GM19240 (cell line): Measurements from ENCODE around the gene FSCB.
"Not testable (repeated sequence)": the region's sequence is repeated elsewhere in the genome, so short reads cannot be mapped to it uniquely, and the experiment has no call there.

ENCODE experiments used
- DNase-seq: peaks from one replicate; pipeline ENCODE4 v3.0.0; 2011; ENCODE audit warnings: low spot score; ENCODE audit not compliant: insufficient read length

FSCB gene, protein sequence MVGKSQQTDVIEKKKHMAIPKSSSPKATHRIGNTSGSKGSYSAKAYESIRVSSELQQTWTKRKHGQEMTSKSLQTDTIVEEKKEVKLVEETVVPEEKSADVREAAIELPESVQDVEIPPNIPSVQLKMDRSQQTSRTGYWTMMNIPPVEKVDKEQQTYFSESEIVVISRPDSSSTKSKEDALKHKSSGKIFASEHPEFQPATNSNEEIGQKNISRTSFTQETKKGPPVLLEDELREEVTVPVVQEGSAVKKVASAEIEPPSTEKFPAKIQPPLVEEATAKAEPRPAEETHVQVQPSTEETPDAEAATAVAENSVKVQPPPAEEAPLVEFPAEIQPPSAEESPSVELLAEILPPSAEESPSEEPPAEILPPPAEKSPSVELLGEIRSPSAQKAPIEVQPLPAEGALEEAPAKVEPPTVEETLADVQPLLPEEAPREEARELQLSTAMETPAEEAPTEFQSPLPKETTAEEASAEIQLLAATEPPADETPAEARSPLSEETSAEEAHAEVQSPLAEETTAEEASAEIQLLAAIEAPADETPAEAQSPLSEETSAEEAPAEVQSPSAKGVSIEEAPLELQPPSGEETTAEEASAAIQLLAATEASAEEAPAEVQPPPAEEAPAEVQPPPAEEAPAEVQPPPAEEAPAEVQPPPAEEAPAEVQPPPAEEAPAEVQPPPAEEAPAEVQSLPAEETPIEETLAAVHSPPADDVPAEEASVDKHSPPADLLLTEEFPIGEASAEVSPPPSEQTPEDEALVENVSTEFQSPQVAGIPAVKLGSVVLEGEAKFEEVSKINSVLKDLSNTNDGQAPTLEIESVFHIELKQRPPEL

DNA sequence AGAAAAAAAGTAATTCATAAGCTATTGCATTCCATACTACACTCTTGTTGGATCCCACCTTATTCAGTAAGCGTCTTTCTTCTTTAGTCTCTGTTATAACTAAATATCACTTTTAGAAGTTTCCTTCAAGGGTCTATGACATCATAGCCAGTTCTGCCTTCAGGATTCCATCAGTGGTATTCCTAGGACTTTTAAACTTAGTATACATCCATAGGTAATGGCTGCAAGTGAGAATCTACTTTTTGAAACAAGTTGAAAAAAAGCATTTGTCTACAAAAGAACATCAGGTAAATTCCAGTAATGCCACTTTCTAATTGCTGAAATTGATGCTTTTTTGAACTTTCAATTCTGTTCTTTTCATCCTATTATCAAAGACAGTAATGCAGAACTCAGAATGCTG is at the start of gene FSCB:
FSCB (minus strand) TSS at position 101 of the 400 bp plus-strand sequence. CDS start 296 bp downstream, outside the sequence.
- no peak for DNase-seq

GRCh38 chr14:44531658-44532057 is 24.6 kb upstream of the FSCB start:
- DNase-seq: no peak

DNA sequence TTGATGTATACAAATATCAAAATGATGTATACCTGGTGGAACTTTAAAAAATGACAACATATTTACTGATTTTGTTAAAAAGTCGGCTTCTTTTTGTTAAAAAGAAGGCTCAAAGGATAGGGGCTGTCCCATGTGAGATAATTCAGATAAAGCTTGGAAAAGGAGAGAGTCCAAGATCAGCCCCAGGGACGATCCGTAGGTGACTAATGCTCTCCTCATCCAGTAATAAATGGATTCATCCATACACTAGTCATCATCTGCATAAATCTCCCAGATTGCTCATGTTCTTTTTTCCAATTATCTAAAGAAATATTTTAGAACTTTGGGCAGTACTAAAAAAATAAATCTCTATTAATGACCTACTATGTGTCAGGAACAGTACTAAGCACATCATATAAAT is 23.4 kb upstream of the FSCB start:
- no peak for DNase-seq

DNA sequence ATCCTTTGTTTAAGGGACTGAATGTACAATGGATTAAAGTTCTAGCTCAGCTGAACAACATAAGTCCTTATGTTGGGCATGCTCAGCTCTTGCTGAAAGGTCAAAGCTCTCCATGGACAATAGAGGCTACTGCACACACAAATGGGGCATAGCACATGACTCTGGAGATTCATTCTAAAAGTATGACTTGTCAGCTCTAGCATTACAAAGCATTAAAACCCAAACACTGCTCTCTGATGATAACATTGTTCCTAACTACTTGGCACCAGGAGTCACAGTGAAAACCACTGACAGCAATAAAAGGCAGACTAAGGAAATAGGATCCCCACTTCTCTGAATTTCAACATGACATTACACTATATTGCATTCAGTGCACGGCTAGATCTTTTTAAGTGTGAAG is 21.9 kb upstream of the FSCB start:
- DNase-seq: no peak

- no peak for DNase-seq
These were observed 21.1 kb upstream of the FSCB start for GRCh38 chr14:44528180-44528579.

GRCh38 chr14:44525237-44525636 is 18.2 kb upstream of the FSCB start:
- DNase-seq: no peak

DNA sequence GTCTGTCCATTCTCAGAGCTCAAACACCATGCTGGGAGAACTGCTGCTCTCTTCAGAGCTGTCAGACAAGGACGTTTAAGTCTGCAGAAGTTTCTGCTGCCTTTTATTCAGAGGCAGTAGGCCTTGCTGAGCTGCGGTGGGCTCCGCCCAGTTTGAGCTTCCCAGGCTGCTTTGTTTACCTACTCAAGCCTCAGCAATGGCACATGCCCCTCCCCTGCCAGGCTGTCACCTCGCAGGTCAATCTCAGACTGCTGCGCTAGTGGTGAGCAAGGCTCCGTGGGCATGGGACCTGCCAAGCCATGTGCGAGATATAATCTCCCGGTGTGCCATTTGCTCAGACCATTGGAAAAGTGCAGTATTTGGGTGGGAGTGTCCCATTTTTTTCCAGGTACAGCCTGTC is 8.6 kb upstream of the FSCB start:
- not testable (repeated sequence) for DNase-seq

DNA sequence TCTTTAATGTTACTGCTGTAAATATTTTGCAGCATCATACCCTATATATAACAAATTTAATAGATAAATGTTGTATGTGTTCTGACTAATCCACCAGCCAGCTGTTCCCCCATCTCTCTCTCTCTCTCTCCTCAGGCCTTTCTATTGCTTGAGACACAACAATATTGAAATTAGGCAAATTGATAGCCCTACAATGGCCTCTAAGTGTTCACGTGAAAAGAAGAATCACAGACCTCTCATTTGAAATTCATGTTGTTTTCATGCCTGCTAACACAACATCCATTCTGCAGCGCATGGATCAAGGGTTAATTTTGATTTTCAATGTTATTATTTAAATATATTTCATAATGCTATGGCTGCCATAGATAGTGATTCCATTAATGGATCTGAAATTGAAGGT is 1.8 kb upstream of the FSCB start:
- DNase-seq: no peak

- no peak for DNase-seq
These were observed 1.5 kb downstream of the FSCB start for GRCh38 chr14:44505588-44505987.

DNA sequence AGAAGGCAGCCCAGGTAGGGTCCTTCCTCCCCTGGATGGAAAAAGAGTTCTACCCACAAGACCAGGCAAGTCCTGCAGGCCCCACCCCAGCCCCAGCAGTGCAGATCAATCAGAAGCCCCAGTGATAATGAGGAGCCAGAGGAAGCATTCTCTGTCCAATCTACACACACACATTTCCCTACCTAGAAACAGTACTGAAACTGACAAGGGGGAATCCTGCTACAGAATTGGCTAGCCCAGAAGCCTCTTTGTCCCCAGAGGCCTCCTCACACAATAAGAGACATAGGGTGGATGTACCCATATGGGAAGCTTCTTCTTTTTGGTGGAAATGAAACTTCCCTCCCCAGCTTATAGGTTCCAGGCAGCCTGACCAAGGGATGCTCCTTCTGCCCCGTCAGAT is 9.9 kb downstream of the FSCB start:
- DNase-seq: no peak

- DNase-seq: no peak
These were observed 12.9 kb downstream of the FSCB start for GRCh38 chr14:44494137-44494536.

GRCh38 chr14:44490966-44491365 is 16.1 kb downstream of the FSCB start:
- no peak for DNase-seq

DNA sequence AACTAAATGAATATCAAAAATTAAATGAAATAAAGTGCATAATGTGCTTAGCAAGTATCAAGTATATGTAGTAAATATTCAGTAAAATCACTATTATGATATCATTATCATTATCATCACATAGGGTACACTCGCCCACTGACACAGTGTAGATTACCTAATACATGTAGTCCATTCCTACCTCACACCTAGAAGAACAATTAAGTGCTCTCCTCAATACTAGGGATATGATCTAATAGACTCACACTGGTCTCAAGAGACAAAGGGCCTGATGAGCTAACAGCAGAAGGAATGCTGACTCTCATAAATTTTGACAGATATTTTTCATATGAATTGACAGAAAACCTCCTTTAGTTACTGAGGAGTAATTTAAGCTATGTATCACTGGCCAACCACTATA is 29.1 kb downstream of the FSCB start:
- no peak for DNase-seq

GRCh38 chr14:44468771-44469170 is 38.3 kb downstream of the FSCB start:
- DNase-seq: no peak

- DNase-seq: no peak
These were observed 43.6 kb downstream of the FSCB start for GRCh38 chr14:44463356-44464004.

DNA sequence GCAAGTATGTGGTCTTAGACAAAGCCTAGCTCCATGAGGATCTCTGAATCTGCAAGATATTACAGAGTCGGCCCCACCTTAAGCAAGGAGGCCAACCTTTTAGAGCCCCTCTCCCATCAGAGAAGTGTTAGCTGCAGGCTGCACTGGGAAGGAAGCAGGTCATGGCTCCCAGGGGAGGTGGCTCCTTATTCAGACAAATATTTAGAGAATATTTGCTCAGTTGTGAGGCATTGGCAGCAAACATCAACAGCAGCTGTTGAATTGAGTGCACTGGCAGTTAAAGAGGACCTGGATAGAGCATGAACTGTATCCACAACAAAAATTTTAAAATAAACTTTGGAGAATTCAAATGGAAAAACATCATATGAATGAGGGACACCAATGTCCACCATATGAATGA is 44.7 kb downstream of the FSCB start:
- DNase-seq: no peak

DNA sequence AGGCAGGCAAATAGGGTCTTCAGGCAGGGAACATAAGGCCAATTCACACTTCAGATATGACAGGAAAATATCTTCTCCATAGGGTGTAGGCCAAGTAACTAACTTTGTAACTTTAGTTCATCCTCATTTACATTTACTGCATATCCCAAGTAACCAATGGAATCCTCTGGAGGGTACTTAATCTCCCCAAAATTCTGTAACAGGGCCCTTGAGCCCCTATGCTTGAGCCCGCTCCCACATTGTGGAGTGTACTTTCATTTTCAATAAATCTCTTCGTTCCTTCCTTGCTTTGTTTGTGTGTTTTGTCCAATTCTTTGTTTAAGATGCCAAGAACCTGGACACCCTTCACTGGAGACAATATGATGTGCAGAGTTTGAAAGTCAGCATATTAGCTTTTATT is 45.3 kb downstream of the FSCB start:
- no peak for DNase-seq
